Forelimb muscle (tissue), 1 donor: Measurements from ENCODE around the gene EPB41L2. TPM values are rescaled to one million over a fixed set of nuclear protein-coding genes. Genes with fewer than 3 reads are reported as not detected.

Experiments used
- DNase-seq: peaks from one replicate; pipeline ENCODE4 v3.0.0-alpha.2; 2013; ENCODE audit warnings: low read depth
- polyA plus RNA-seq: library from polyadenylated mRNA; unstranded; fragments of 120-200 nt; gene quantifications from one replicate; pipeline ENCODE4 v1.2.1, GENCODE V29; 2013; ENCODE audit not compliant: insufficient read length

The EPB41L2 gene
- polyA plus RNA-seq, 1 donor = 190 TPM

- DNase-seq = no peak
Observed at GRCh38 chr6:130913120-130913519, 149.9 kb downstream of the EPB41L2 start.

GRCh38 chr6:130912434-130912833 is 150.6 kb downstream of the EPB41L2 start:
- no peak for DNase-seq

GRCh38 chr6:130908958-130909357 is 154.1 kb downstream of the EPB41L2 start:
- no peak for DNase-seq

- DNase-seq = no peak
Observed at GRCh38 chr6:130908188-130908587, 154.9 kb downstream of the EPB41L2 start.

GRCh38 chr6:130907687-130908086 is 155.4 kb downstream of the EPB41L2 start:
- no peak for DNase-seq

- DNase-seq = no peak
Observed at GRCh38 chr6:130906736-130907381, 156.2 kb downstream of the EPB41L2 start.

- DNase-seq = no peak
Observed at GRCh38 chr6:130903602-130904001, 159.4 kb downstream of the EPB41L2 start.

- DNase-seq = no peak
Observed at GRCh38 chr6:130903007-130903406, 160.0 kb downstream of the EPB41L2 start.

- no peak for DNase-seq
Observed at GRCh38 chr6:130900913-130901312, 162.1 kb downstream of the EPB41L2 start.

GRCh38 chr6:130896249-130896648 is 166.8 kb downstream of the EPB41L2 start:
- DNase-seq = no peak

- DNase-seq = no peak
Observed at GRCh38 chr6:130895516-130895915, 167.5 kb downstream of the EPB41L2 start.

GRCh38 chr6:130893766-130894165 is 169.3 kb downstream of the EPB41L2 start:
- no peak for DNase-seq

- no peak for DNase-seq
Observed at GRCh38 chr6:130893277-130893676, 169.8 kb downstream of the EPB41L2 start.

- no peak for DNase-seq
Observed at GRCh38 chr6:130890521-130890971, 172.5 kb downstream of the EPB41L2 start.

- DNase-seq = no peak
Observed at GRCh38 chr6:130889423-130889822, 173.6 kb downstream of the EPB41L2 start.

GRCh38 chr6:130888246-130888645 is 174.8 kb downstream of the EPB41L2 start:
- DNase-seq = no peak

GRCh38 chr6:130886966-130887365 is 176.1 kb downstream of the EPB41L2 start:
- DNase-seq = no peak

GRCh38 chr6:130885392-130886192 is 177.5 kb downstream of the EPB41L2 start:
- peak; percentile 71 for DNase-seq

GRCh38 chr6:130882370-130882769 is 180.7 kb downstream of the EPB41L2 start:
- no peak for DNase-seq

GRCh38 chr6:130879826-130880225 is 183.2 kb downstream of the EPB41L2 start:
- no peak for DNase-seq

GRCh38 chr6:130873746-130874145 is 189.3 kb downstream of the EPB41L2 start:
- no peak for DNase-seq

GRCh38 chr6:130872250-130873095 is 190.6 kb downstream of the EPB41L2 start:
- no peak for DNase-seq
